H1 (cell line): Measurements from ENCODE around the gene KCNN1. TPM values are rescaled to one million over a fixed set of nuclear protein-coding genes. Genes with fewer than 3 reads are reported as not detected.

Experiments used
- POLR2A ChIP-seq, 2 experiments: IDR thresholded peaks; 1 replicate in 1 of 2; 2 replicates in 1 of 2; pipeline ENCODE4 v1.6.1; 2011; ENCODE audit warnings: low read depth in 2 of 2, low read length in 2 of 2, mild to moderate bottlenecking in 2 of 2; ENCODE audit errors: control extremely low read depth in 1 of 2
- RBBP5 ChIP-seq: IDR thresholded peaks from 2 replicates; pipeline ENCODE4 v1.7.1; 2012; ENCODE audit warnings: low read depth, mild to moderate bottlenecking, inconsistent platforms, low read length, moderate library complexity, borderline replicate concordance
- SIN3A ChIP-seq, 2 experiments: IDR thresholded peaks in 1 of 2; conservative IDR thresholded peaks in 1 of 2; 2 replicates each; pipeline ENCODE4 v1.6.1; 2011 to 2012; ENCODE audit warnings: low read length in 2 of 2, improper control_type of control experiment in 1 of 2, low read depth in 1 of 2, mild to moderate bottlenecking in 1 of 2
- SP1 ChIP-seq: IDR thresholded peaks from 2 replicates; pipeline ENCODE4 v1.6.1; 2011; ENCODE audit warnings: low read depth, low read length
- SUZ12 ChIP-seq: fragments of 200-600 bp; sonication (generic); IDR thresholded peaks from 2 replicates; pipeline ENCODE4 v1.6.1; 2012; ENCODE audit warnings: mild to moderate bottlenecking, inconsistent platforms, low read length, moderate library complexity, mixed read lengths
- YY1 ChIP-seq: IDR thresholded peaks from 2 replicates; pipeline ENCODE4 v1.6.1; 2011; ENCODE audit warnings: low read depth, mild to moderate bottlenecking, low read length
- polyA plus RNA-seq, 7 experiments: library from polyadenylated mRNA; depleted of rRNA in 3 of 7; stranded (reverse) in 5 of 7; unstranded in 2 of 7; fragments of >200 nt in 5 of 7; fragments of 200-250 nt in 2 of 7; gene quantifications; 1 replicate in 5 of 7; 2 replicates in 1 of 7; 4 replicates in 1 of 7; pipeline versions ENCODE4 v1.2.1 to v1.2.3, GENCODE V29; 2011 to 2013; ENCODE audit warnings: missing spikeins in 2 of 7, mixed read lengths in 2 of 7
- total RNA-seq: library from RNA; stranded (reverse); fragmentation: NEBNext Ultra II Directional; extraction: Animal tissue kit (Norgen Biotek cat#: 25700); gene quantifications from 2 replicates; pipeline ENCODE4 v1.2.1, GENCODE V29; 2021
- TF ChIP-seq, protein P1 (sequence below): IDR thresholded peaks from 2 replicates; pipeline ENCODE4 v1.6.1; 2011; ENCODE audit warnings: low read length, improper control_type of control experiment

Gene KCNN1
- total and polyA plus RNA-seq, 2 of the 8 experiments (the other 6 are each of a cell fraction or from before 2014, with no cell fraction given) = 11.0 to 12.5 TPM

DNA sequence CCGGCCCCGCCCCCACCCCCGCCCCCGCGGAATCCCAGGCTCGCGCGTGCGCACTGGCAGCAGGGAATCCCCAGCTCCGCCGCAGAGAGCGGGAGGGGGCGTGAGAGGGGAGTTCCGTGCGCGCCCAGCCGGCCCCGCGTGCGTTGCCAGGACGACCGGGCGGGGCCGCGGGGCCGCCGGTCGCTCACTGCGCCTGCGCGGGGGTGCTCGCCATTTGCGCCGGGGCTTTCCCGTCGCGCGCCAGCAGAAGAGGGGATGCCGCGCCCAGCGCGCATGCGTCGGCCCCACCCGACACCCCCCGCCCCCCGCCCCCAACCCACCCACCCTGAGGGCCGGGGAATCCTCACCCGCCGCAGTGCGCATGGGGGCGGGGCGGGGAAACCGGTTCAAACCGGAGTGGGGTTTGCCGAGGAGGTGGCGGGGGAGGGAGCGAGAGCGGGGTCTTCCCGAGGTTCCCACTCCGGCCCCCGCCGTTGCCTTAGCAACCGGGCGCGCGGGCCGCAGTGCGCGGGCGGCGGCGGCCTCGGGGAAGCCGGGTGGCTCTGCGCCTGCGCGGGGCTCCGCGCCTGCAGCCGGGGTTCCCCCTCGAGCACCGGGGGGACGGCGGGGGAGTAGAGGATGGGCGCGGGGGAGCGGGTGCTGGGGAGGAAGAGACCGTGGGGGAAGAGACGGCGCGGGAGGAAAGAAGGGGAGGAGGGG is 18.9 kb upstream of the KCNN1 start (continued):
- TF ChIP-seq YY1 (peak; percentile 29; the same call in 1 of the 2 replicates), SP1 (no peak), RBBP5 (no peak), SIN3A (conservative IDR thresholded peaks at IDR 0.05 in 1 of 2, IDR thresholded peaks at IDR 0.05 in 1 of 2; ENCODE audit: low read depth in 1 of 2, low read length in 2 of 2) (0 out of 4 replicates have a peak, but pooled peaks of 1 of the 2 experiments have one; percentile 72), POLR2A (IDR thresholded peaks at IDR 0.05; ENCODE audit: control extremely low read depth in 1 of 2, low read depth in 2 of 2, low read length in 2 of 2) (no peak), SUZ12 (no peak)
- TF ChIP-seq, protein P1, sequence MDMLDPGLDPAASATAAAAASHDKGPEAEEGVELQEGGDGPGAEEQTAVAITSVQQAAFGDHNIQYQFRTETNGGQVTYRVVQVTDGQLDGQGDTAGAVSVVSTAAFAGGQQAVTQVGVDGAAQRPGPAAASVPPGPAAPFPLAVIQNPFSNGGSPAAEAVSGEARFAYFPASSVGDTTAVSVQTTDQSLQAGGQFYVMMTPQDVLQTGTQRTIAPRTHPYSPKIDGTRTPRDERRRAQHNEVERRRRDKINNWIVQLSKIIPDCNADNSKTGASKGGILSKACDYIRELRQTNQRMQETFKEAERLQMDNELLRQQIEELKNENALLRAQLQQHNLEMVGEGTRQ = no peak
